Stimulated activated CD4-positive, alpha-beta T cell treated with anti-CD3 and anti-CD28 coated beads, Interleukin-1b, Interleukin-23, amount 100 ng/mL, for 1 hour (primary cell): ENCODE results near the gene SRCIN1.
"Not testable (repeated sequence)": the region's sequence is repeated elsewhere in the genome, so short reads cannot be mapped to it uniquely, and the experiment has no call there.

Experiments used
- DNase-seq, 2 donors: peaks; one replicate each; pipeline ENCODE4 v3.0.0-alpha.2; 2020; ENCODE audit warnings: low read depth in 2 of 2

Gene SRCIN1

DNA sequence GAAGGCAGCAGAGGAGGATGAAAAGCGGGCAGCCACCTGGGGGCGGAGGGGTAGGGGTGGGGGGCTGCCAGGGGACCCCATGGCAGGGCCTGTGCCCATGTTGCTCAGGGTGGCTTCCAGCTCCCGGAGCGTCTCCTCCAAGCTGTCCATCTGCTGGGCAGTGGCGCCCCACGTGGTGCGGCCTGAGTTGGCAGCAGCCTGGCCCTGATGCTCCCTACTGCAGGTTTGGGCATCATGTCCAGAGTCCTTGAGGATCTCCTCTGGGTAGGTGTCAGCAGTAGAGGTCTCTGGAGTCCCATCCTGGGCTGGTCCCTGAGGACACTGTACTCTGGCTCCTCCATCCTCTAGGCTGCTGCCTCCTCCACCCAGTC lies 60.9 kb downstream of the SRCIN1 start:
- no peak for DNase-seq

DNA sequence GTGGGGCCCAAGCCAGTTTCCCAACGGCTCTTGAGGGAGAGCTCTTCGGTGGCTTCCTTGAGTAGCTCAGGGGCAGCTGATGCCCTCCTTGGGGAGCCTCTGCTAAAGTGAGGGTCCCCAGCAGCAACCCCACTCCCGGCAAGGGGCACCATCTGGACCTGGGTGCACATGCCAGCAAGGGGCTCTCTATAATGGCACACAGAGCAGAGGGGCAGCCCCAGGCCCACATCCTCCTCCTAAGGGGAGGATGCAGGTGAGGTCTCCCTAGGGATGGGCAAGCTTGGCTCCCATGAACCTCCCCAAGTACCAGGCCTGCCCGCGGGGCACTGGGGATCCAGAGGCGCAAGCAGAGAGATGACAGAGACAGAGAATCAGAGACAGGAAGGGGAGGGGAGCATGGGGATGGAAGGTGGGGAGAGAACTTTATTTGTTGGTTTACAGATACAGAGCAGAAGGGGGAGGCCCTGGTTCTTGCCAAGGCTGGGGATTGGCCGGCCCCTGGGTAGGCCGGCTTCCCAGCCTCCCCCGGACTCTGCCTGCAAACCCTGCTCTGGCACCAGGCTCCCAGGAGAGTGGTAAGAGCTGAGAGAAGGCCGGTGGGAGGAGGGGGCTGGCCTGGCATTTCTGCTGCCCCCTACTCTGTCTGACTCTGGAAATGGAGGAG lies 61.4 kb downstream of the SRCIN1 start:
- no peak for DNase-seq

DNA sequence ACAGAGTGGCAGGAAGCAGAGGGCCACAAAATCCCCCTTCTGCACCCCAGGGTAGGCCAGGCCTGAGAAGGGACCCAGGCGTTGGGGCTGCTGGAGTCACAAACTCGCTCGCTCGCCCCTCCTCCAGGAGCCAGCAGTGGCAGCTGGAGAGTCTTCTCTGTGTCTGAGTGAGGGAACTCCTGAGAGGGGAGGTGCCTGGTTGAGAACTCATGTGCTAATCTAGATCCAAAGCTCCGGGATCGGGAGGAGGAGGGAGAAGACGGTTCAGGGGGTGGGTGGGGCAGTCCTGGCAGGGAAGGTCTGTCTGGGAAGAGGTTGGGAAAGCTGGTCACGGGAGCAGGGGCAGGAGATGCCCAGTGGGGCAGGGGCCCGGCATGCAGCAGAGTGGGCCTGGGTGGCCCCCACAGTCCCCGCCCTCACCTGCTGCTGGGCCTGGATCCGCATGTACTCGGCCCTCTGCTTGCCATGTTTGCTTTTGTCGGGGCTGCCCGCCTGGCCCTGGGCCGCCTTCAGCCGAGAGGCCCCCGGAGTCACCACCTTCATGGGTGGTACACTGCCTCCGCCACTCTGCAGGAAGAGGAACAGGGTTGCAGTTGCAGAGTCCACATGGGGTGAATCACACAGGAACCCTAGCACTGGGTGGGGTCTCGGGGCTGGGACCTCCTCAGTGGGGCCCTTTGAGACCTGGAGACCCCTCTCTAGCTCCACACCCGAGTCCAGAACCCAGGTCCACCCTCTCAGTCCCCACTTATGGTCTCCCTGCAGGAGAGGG lies 62.2 kb downstream of the SRCIN1 start:
- no peak for DNase-seq

DNA sequence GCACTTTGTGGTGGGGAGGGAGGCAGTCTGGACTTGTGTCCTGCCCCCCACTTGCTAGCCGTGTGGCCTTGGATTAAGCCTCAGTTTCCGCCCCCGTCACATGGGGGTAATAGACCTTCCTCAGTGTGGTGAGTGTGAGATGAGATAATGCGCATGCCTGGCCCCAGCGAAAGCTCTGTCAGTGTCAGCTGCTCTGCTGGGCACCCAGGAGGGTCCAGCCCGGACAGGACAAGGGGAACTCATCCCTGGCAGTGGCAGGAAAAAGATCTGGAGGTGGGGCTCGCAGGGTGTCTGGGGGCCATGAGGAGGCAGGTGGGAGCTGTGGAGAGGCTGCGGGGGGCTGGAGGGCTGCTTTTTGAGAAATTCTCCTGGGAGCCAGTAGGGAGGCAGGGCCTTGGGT lies 63.5 kb downstream of the SRCIN1 start:
- no peak for DNase-seq

DNA sequence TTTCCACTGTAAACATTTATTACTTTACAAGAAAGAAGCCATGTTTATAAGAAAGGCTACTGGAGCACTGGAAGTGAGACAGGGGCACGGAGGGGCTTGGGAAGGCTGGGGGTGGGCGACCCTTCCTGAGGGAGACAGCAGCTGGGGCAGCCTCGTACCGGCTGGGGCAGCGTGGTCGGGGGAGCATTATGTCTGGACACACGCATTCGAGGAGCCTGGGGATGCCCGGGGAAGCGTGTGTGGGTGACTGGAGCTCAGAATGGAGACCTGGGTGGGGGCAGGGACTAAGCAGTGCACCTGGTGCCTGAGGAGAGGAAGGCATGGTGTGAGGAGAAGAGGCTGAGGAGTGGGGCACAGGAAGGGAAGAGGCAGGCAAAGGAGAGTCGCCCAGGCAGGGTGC lies 64.5 kb downstream of the SRCIN1 start:
- DNase-seq = no peak

DNA sequence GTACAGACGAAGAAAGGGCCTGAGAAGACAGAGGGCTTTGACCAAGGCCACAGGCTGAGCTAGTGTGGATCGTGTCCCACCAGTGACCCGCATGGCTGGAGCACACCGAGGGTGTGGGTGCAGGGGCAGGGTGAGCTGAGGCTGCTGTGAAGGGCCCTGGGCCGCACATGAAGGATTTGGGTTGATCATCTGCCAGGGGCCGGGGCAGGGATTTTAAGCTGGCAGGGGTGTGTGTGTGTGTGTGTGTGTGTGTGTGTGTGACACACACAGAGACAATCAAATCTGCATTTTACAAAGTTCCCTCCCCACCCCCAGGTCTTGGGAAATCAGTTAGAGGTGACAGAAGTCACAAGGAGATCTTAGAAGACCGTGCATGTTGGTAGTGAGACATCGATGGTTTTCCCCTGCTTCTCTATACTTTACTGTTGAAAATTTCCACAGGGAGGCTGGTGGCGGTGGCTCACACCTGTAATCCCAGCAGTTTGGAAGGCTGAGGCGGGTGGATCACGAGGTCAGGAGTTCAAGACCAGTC lies 65.2 kb downstream of the SRCIN1 start:
- DNase-seq = no peak

DNA sequence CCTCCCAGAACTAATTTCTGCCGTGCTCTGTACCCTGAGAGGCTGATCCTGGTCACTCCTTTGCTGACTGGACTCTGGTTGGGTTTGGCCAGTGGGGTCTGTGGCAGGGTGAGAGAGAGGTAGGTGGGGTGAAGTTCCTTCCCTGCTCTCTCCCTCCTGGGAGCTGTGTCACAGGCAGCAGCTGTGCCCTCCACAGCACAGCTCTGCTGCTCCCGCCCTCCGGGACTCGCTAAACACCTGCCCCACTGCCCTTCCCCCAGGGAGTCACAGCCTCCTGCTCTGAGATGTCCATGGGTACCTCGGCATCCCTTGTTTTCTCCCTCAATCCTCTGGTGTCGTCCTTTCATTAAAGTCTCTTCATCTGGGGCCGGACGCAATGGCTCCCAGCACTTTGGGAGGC lies 66.4 kb downstream of the SRCIN1 start:
- DNase-seq = no peak

DNA sequence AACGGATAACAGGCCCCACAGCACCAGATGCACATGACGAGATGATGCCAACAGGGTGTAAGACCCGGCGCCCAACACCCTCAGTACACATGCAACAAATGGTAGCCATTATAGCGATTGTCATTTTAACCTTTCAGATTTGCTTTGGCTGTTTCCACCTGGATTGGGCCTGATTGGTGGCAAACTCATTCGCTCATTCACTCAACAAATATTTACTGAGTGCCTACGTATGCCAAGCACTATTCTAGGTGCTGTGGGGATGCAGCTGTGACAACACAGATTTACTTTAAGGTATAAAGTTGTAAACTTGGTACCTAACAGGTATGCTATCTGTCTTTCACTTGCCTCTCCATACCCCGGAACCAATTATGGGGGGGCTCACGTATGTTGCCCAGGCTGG lies 66.8 kb downstream of the SRCIN1 start:
- no peak for DNase-seq

DNA sequence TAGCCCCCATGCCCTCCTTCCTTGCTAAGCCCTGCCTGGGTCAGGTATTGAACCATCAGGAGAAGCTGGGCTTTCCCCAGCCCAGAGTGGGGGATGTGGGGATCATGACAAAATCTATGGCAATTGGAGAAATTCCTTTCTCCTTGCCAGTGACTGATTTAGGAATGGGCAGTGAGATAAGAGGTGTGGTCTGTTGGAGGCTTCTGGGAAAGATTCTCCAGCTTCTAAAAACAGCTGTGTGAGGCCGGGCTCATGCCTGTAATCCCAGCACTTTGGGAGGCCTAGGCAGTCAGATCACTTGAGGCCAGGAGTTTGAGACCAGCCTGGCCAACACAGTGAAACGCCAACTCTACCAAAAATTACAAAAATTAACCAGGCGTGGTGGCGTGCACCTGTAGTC lies 69.1 kb downstream of the SRCIN1 start:
- no peak for DNase-seq

DNA sequence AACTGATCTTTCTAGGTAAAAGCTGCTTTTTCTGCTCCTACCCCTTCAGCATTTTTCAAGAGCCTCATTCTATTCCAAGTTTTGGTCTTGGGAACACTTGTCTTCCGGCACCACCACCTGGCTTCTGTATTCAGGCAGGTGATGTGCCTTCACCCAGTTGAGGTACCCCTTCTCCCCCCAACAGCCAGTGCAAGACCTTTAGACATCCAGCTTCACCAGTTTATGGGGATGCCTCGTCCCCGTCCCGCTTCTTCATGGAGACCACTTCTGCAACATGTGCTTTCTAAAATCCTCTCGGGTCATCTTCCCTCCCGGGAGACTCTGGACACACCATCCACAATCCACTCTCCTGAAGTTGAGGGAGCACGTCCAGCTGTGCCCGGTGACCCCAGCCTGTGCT lies 69.9 kb downstream of the SRCIN1 start:
- DNase-seq = no peak

DNA sequence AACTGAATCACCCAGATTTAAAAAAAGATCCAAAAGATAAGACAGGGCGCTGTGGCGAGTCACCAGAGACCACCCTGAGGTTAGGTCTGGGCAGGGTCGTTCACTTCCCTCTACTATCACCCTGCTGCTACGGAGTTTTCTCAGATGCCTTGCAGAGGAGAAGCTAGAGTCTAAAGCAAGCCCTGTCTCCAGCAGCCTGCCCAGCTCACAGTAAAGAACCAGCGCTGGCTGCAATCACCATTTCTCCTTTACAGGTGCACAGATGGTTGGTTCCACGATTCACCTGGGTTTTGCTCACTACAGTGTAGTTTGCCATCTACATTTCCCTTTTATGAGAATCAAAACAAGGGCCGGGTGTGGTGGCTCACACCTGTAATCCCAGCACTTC lies 71.3 kb downstream of the SRCIN1 start:
- no peak for DNase-seq

DNA sequence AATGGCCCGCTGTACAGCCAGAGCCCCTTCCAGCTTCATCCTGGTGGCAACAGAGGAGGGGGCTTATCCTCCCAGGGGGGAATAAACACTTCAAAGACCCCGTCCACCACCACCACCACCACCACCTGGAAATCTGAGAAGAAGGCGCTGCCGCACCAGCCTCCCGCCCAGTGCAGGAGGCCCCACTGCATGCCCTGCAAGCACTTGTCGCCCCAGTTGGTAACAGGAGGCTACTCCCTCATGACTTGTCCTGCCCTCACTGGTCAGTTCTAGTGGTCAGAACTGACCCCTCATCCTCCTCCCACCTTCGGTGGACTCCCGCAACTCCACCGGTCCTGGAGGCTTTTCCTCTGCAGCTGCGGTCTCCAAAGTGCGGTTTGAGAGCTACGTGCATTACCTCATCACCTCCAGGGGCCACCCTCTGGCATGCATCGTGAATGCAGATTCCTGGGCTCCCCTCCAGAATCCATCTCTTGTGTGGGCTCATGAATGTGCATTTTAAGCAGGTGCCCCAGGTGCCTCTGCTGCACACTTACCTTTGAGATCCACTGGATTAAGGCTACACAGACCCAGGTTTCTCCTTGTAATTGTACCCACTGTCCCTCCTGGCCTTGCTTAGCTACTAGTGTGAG lies 71.8 kb downstream of the SRCIN1 start:
- no peak for DNase-seq

DNA sequence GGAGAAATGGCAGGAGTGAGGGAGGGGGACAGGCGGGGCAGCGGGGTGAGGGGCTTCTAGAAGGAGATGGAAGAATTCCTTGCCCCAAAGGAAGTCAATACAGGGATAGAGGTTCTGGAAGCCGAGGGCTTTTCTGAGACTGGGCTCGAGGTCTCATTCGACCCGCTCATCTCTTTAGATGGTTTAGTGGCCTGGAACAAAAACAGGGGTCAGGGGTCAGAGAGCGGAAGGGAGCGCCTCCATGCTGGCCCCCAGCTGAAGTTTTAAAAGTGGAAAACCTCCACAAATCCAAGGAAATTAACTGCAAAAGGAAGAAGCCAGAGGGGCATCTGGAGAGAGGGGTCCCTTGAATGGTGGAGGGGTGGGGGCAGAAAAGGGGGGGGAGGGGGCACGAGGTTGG lies 72.5 kb downstream of the SRCIN1 start:
- DNase-seq = no peak

DNA sequence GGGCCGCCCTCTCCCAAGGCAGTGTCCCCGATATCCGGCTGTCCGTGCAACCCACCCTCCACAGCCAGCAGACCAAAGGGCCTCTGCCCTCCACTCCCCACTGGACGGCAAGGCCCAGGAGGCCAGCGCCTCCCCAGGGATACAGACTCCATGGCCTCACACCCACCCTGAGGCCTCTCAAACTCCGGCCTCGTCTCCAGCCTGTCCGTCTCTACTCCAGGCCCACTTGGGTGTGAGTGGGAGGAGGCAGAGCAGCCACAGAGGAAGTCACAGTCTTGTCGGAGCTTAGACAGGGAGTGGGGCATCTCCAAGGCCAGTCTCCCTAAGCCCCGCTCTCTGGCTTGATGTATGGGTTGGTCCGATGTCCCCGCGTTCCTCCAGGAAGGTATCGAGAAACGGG lies 73.3 kb downstream of the SRCIN1 start:
- no peak for DNase-seq

DNA sequence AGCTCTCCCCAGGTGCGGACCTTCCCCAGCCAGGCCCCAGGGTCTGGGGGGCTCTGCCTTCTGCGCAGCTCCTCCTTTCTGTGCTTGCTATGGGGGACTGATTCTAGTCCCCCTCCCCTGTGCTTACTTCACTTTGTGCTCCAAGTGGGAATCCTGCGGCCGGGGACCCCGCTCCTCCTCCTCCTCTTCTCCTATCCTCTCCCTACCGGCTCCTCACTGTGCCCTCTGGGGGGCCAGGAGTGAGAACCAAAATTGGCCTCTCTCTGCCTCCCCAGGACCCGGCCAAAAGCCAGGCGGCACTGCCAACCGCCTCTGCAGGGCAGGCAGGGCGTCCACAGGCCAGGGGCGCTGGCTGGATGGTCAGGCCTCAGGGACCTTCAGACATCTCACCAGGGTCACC lies 74.0 kb downstream of the SRCIN1 start:
- DNase-seq = not testable (repeated sequence)

DNA sequence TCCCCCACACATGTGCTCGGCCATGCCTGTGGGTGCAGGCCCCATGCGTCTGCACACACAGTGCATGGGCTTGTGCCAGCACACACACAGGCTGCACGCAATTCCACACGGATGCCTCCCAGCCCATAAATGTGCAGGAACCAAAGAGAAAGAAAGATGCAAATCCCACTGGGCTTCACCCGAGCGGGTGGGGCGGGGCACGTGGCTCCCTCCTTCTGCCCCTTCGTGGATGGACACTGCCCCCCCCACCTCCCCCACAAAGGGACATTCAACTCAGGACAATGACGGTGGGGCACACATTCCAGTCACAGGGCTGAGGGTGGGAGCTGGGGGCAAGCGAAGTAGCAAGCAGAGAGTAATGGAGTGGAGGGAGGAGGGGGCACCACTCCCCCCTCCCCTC lies 74.9 kb downstream of the SRCIN1 start:
- not testable (repeated sequence) for DNase-seq

DNA sequence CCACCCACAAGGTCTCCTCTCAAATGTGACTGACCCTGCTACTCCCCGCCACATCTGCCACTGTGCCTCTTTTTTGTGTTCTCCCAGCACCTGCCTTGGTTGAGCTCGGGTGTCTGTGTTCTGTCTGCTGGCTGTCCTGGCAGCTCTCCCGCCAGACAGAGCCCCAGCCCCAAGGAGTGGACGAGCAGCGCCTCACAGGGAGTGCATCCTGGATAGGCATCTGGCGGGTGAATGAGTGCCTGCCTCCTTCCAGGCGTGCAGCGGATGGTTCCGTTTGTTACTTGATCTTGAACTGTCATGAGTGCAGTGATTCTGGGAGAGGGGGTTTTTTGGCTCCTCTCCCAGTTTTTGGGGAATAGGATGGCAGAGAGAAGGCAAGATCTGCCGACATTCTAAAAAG lies 77.6 kb downstream of the SRCIN1 start:
- DNase-seq = not testable (repeated sequence)

DNA sequence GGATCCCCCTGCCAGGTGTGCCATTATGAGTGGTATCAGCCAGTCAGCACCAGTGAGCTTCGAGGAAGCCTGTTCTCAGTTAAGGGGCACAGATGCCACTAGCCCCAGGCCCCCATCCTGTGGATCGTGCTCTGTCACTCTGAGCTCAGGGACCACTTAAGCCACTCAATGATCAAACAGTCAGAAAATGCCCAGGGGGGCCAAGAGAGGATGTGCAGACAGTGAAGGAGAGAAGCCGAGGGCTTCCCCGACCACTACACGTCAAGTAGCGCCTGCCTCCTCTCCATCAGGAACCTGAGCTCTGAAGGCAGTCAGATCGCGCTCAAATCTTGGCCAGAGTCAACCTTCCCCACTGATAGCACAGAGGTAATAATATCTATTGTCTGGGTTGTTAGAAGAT lies 79.2 kb downstream of the SRCIN1 start:
- not testable (repeated sequence) for DNase-seq

DNA sequence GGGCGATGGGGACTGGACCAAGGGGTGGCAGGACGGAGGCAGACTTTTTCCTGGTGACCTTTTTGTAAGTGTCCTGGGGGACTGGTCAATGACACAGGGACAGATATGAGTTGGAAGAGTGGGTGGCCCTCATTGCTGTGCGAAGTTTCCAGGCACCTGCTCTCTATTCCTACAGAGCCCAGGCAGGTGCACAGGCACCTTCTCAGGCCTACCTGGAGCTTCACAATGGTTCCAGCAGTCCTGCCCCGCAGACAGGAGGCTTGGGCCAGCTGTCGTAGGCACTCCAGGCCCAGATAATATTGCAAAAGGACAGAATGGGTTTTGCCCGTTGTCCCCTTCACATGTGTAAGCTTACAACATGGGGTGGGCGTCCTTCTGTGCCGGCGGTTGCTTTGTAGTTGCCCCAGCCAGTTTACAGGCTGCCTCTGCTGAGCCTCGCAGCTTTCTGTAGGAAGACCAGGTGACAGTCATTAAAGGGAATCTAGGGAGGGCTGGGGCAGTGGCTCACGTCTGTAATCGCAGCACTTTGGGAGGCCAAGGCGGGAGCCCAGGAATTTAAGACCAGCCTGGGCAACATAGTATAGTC lies 93.2 kb downstream of the SRCIN1 start:
- DNase-seq = no peak

DNA sequence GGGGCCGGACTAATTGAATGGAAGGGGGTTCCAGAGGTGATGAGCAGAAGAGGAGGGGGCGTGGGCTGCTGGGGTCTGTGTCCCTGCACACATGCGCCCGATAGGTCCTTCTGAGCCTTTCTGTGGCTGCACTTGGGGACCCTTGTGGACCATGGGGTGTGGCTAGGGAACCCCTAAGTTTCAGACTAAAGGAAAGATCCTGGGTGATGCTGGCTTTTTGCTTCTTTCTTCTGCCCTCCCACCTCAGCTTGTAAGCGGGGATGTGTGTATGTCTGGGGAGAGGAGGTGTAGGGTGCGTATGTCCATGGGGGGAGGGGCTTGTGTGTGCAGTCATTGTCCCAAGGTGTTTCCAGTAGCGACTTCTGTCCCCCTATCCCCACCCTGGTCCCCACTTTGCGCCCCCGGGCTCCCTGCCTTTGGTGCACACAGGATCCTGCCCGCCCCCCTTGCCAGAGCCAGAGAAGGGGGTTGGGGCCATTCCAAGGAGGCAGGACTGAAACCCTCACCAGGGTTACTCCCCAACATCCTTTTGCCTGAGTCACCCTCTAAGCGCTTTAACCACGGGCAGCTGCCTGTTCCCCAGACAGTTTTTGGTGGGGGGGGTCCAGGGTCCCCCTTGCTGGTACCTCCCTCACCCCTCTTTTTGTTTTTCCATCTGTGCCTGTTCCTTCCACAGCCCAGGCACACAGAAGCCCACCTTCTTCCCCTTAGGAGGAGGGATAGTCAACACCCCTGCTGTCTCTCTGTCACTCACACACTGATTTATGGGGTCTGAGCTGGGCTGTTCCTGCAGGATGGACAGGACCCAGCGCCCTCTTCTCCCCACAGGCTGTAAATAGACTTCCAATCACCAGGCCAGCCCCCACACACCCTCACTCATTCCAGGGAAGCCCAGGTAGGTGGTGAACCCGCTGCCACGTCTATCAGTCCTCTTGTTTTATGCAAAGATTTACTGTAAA lies 94.3 kb downstream of the SRCIN1 start:
- DNase-seq = no peak

DNA sequence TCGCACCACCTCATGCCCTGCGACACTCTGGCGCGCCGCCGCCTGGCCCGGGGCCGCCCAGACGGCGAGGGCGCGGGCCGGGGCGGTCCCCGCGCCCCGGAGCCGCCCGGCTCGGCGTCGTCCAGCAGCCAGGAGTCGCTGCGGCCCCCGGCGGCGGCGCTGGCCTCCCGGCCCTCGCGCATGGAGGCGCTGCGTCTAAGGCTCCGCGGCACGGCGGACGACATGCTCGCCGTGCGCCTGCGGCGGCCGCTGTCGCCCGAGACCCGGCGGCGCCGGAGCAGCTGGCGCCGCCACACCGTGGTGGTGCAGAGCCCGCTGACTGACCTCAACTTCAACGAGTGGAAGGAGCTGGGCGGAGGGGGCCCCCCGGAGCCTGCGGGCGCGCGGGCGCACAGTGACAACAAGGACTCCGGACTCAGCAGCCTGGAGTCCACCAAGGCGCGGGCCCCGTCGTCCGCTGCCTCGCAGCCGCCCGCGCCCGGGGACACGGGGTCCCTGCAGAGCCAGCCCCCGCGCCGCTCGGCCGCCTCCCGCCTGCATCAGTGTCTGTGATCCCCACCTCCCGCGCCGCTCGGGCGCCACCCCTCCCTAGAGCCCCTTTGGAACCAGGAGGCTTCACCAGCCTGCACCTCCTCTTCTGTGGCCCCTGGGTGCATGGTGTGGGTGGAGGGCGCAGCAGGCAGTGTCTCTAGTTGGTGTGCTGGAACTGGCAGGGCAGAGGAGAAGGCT lies 95.2 kb downstream of the SRCIN1 start:
- no peak for DNase-seq
